Breast epithelium (tissue), 3 donors: ENCODE measurements around the gene ADH1A.

Source experiments
- POLR2A ChIP-seq: fragments of 450-650 bp; IDR thresholded peaks from one replicate; pipeline ENCODE4 v1.6.1; 2016; ENCODE audit warnings: antibody characterized with exemption, mild to moderate bottlenecking, moderate library complexity
- TF ChIP-seq, protein P1 (sequence below), 3 donors: fragments of 450-650 bp; IDR thresholded peaks; one replicate each; pipeline ENCODE4 v1.5.1; 2016 to 2017; ENCODE audit warnings: antibody characterized with exemption in 3 of 3, mild to moderate bottlenecking in 3 of 3, moderate library complexity in 3 of 3

DNA sequence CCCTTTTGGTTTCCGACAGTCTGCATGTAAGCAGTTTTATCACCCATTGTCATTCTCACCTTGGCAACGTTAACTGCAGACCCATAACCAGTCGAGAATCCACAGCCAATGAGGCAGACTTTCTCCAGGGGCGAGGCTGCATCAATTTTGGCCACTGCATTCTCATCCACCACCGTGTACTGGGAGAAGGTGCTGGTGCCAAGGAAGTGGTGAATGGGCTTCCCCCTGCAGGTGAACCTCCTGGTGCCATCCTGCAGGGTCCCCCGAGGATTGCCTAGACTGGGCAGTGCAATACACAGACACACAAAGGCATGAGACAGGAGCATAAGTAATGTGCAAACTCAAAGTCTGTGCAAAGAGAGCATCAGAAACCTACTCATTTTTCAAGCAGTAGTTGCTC, 25.1 kb upstream of the ADH1A start:
- TF ChIP-seq, protein P1, sequence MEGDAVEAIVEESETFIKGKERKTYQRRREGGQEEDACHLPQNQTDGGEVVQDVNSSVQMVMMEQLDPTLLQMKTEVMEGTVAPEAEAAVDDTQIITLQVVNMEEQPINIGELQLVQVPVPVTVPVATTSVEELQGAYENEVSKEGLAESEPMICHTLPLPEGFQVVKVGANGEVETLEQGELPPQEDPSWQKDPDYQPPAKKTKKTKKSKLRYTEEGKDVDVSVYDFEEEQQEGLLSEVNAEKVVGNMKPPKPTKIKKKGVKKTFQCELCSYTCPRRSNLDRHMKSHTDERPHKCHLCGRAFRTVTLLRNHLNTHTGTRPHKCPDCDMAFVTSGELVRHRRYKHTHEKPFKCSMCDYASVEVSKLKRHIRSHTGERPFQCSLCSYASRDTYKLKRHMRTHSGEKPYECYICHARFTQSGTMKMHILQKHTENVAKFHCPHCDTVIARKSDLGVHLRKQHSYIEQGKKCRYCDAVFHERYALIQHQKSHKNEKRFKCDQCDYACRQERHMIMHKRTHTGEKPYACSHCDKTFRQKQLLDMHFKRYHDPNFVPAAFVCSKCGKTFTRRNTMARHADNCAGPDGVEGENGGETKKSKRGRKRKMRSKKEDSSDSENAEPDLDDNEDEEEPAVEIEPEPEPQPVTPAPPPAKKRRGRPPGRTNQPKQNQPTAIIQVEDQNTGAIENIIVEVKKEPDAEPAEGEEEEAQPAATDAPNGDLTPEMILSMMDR (IDR thresholded peaks at IDR 0.05) = no peak
- no peak for TF ChIP-seq POLR2A
